Measurements from ENCODE around the gene BEGAIN. TPM values are rescaled to one million over a fixed set of nuclear protein-coding genes. Genes with fewer than 3 reads are reported as not detected.

The BEGAIN gene
- total RNA-seq, 1 donor from 2014 or later: 0.68 TPM

GRCh38 chr14:100617410-100618317, 30.4 kb upstream of the BEGAIN start:
- intact Hi-C loops (cut with DNase I): no loop called here
- DNase-seq (ENCODE audit: missing footprints) (no peak), ATAC-seq (peak; percentile 86)

GRCh38 chr14:100616854-100617409, 29.7 kb upstream of the BEGAIN start:
- intact Hi-C loops (cut with DNase I): no loop called here
- no peak for ATAC-seq
- DNase-seq (ENCODE audit: missing footprints): no peak

- DNase-seq (ENCODE audit: missing footprints) (no peak), ATAC-seq (no peak)
These were observed 28.8 kb upstream of the BEGAIN start for GRCh38 chr14:100615736-100616695.

GRCh38 chr14:100614803-100615202, 27.6 kb upstream of the BEGAIN start:
- ATAC-seq (no peak), DNase-seq (ENCODE audit: missing footprints) (no peak)
- intact Hi-C loops (cut with DNase I): no loop called here

More at GRCh38 chr14:100615736-100616695, 28.8 kb upstream of the BEGAIN start:
- intact Hi-C loops (cut with DNase I): no loop called here

- intact Hi-C loops (cut with DNase I): no loop called here
These were observed 25.8 kb upstream of the BEGAIN start for GRCh38 chr14:100612986-100613385.

GRCh38 chr14:100611811-100612480, 24.7 kb upstream of the BEGAIN start:
- intact Hi-C loops (cut with DNase I): no loop called here
- DNase-seq (ENCODE audit: missing footprints) (no peak), ATAC-seq (no peak)

More at GRCh38 chr14:100612986-100613385, 25.8 kb upstream of the BEGAIN start:
- DNase-seq (ENCODE audit: missing footprints) (no peak), ATAC-seq (no peak)

GRCh38 chr14:100610511-100611217, 23.4 kb upstream of the BEGAIN start:
- DNase-seq (ENCODE audit: missing footprints) (peak; percentile 45), ATAC-seq (no peak)

GRCh38 chr14:100609941-100610391, 22.7 kb upstream of the BEGAIN start:
- intact Hi-C loops (cut with DNase I): no loop called here
- DNase-seq (ENCODE audit: missing footprints) (peak; percentile 27), ATAC-seq (no peak)

More at GRCh38 chr14:100610511-100611217, 23.4 kb upstream of the BEGAIN start:
- intact Hi-C loops (cut with DNase I): no loop called here

- no peak for ATAC-seq
- DNase-seq (ENCODE audit: missing footprints): peak; percentile 39
- intact Hi-C loops (cut with DNase I): no loop called here
These were observed 22.2 kb upstream of the BEGAIN start for GRCh38 chr14:100609331-100609870.

GRCh38 chr14:100608586-100609330, 21.5 kb upstream of the BEGAIN start:
- DNase-seq (ENCODE audit: missing footprints) (peak; percentile 41), ATAC-seq (no peak)
- intact Hi-C loops (cut with DNase I): no loop called here

- intact Hi-C loops (cut with DNase I): no loop called here
- ATAC-seq (no peak), DNase-seq (ENCODE audit: missing footprints) (no peak)
These were observed 20.8 kb upstream of the BEGAIN start for GRCh38 chr14:100608064-100608463.

GRCh38 chr14:100607611-100607956, 20.4 kb upstream of the BEGAIN start:
- ATAC-seq (no peak), DNase-seq (ENCODE audit: missing footprints) (peak; percentile 5)
- intact Hi-C loops (cut with DNase I): no loop called here

GRCh38 chr14:100606687-100607610, 19.7 kb upstream of the BEGAIN start:
- DNase-seq (ENCODE audit: missing footprints) (peak; percentile 11), ATAC-seq (no peak)
- intact Hi-C loops (cut with DNase I): no loop called here

GRCh38 chr14:100605706-100606686, 18.8 kb upstream of the BEGAIN start:
- DNase-seq (ENCODE audit: missing footprints) (peak; percentile 53), ATAC-seq (no peak)
- intact Hi-C loops (cut with DNase I): no loop called here

- ATAC-seq (no peak), DNase-seq (ENCODE audit: missing footprints) (peak; percentile 4)
- intact Hi-C loops (cut with DNase I): no loop called here
These were observed 18.0 kb upstream of the BEGAIN start for GRCh38 chr14:100605230-100605629.
